ENCODE results near the gene IFT122. TPM values are rescaled to one million over a fixed set of nuclear protein-coding genes. Genes with fewer than 3 reads are reported as not detected.

IFT122 gene
- total and polyA plus RNA-seq, 12 donors, result 15.7 to 38.4 (median 23.6) TPM

DNA sequence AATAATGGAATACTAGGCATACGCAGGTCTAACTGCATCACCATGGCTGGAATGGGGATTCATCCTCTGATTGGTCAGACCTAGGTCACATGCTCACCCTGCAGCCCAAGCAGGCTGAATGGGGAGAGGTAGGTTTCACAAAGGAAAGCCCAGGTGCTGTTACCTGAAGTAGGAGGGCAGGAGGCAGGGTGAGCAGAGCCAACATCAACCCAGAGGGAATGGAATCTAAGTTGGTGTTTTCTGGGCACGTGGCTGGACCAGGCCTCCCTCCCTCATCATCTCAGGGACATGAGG, 96.3 kb downstream of the IFT122 start:
- Histone ChIP-seq H3K4me3 (no peak overlapping the region), H3K27ac (no peak overlapping the region), H3K27me3 (no peaks in the 10 kb centered on the region), H3K36me3 (replicated peaks in 1 of 2) (no peaks in the 10 kb centered on the region), H3K9me3 (replicated peaks in 1 of 3) (no peaks in the 10 kb centered on the region), H3K4me1 (replicated peaks in 1 of 2) (peaks cover 0 to 5% of the 10 kb centered on the region in 2 donors)
- intact Hi-C loops (cut with DNase I), result no loop called here
- WGBS, 4 donors, result 64 to 84% (median 76%) methylated on average over 2 of the region's 2 CpGs
- TF ChIP-seq, protein P1, sequence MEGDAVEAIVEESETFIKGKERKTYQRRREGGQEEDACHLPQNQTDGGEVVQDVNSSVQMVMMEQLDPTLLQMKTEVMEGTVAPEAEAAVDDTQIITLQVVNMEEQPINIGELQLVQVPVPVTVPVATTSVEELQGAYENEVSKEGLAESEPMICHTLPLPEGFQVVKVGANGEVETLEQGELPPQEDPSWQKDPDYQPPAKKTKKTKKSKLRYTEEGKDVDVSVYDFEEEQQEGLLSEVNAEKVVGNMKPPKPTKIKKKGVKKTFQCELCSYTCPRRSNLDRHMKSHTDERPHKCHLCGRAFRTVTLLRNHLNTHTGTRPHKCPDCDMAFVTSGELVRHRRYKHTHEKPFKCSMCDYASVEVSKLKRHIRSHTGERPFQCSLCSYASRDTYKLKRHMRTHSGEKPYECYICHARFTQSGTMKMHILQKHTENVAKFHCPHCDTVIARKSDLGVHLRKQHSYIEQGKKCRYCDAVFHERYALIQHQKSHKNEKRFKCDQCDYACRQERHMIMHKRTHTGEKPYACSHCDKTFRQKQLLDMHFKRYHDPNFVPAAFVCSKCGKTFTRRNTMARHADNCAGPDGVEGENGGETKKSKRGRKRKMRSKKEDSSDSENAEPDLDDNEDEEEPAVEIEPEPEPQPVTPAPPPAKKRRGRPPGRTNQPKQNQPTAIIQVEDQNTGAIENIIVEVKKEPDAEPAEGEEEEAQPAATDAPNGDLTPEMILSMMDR (IDR thresholded peaks at IDR 0.05), result no peak
- no peak for DNase-seq

DNA sequence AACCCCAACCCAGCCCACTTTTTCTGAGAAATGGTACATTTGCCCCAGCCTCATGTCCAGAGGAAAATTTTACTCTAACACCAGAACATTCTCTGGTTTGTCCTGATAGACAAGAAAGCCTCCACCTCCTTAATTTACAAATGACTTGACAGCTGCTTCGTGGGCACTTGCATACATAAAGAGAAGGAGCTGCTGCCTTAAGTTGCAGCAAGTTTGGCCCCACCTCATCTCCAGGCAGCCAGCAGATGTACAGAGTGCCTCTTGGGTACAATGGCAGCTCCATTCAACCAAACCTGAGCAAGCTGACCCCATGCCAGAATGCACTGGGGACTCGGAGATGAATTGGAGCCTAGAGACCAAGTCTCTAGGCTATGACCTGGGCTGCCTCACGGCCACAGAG, 96.8 kb downstream of the IFT122 start:
- no peaks in the 10 kb centered on the region for H3K9me3 ChIP-seq (replicated peaks in 1 of 3)
- no peak for DNase-seq
- WGBS, 4 donors, result 92 to 100% (median 94%) methylated on average over 2 to 3 of the region's 3 CpGs
- TF ChIP-seq, protein P1 (IDR thresholded peaks at IDR 0.05), result no peak
- no peak for TF ChIP-seq POLR2A (IDR thresholded peaks at IDR 0.05)
- H3K4me3 ChIP-seq, result no peak overlapping the region
- peaks cover 0 to 5% of the 10 kb centered on the region in 2 donors for H3K4me1 ChIP-seq (replicated peaks in 1 of 2)
- no peak overlapping the region for H3K27ac ChIP-seq
- no peaks in the 10 kb centered on the region for H3K27me3 ChIP-seq
- intact Hi-C loops (cut with DNase I), result no loop called here
- no peaks in the 10 kb centered on the region for H3K36me3 ChIP-seq (replicated peaks in 1 of 2)

DNA sequence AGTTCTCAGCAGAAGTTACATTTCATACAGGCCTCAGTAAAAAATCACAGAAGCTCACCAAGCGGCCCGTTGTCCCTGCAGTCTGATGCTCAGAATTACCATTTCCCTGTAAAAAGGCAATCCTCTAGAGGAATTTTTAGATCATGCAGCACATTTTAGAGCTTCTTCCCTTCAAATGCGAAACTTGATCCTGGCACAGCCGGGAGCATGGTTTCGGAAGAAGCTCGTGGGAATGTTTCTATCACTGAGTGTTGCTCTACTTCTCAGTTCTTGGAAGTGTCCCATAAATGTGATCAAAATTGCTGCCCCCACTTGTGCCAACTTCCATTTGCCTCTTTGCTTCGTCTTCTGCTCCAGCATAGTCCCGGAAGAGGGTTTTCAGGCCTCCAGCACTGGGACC, 99.2 kb downstream of the IFT122 start:
- intact Hi-C loops (cut with DNase I), result no loop called here
- Histone ChIP-seq H3K27me3 (no peaks in the 10 kb centered on the region), H3K4me3 (no peak overlapping the region), H3K9me3 (replicated peaks in 1 of 3) (no peaks in the 10 kb centered on the region), H3K36me3 (replicated peaks in 1 of 2) (no peaks in the 10 kb centered on the region), H3K27ac (no peak overlapping the region), H3K4me1 (replicated peaks in 1 of 2) (peaks cover 0 to 5% of the 10 kb centered on the region in 2 donors)
- TF ChIP-seq, protein P1 (IDR thresholded peaks at IDR 0.05), result no peak
- TF ChIP-seq POLR2A (IDR thresholded peaks at IDR 0.05), result no peak
- no peak for DNase-seq
- WGBS, 4 donors, result 91 to 96% (median 95%) methylated on average over 8 of the region's 8 CpGs

DNA sequence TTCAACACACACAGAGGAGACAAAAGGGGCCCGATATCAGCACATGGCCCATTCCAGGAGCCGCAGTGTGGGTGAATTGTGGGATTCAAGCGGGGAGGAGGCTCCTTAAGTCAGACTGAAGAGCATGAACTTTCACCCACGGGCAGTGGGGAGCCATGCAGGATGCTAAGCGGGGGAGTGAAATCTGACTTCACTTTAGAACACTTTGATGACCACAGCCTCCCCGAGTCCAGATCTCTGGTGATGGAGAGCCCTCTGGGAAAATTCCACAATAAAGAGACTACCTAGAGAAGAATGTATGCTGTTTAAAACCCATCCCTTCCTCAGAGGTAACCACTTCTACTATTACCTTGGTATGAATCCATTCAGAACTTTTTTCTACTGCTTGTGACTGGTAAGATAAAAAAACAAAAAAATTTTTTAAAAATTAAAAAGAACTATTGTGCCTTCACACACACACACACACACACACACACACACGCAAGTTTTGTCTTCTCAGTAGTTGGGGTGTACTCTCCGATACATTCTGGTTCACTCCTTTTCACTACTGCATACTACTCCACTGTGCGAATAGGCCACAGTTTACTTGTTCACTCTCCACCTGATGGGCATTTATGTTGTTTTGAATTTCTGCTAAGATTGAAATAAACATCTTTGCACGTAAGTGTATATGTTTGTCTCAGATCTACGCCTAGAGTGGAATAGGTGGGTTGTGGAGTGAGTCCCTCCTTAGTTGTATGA, 100.9 kb downstream of the IFT122 start:
- WGBS, 4 donors, result 84 to 92% (median 89%) methylated on average over 11 of the region's 11 CpGs
- H3K4me1 ChIP-seq (replicated peaks in 1 of 2), result no peaks in the 10 kb centered on the region
- TF ChIP-seq, protein P1 (IDR thresholded peaks at IDR 0.05), result no peak
- no peak for TF ChIP-seq POLR2A (IDR thresholded peaks at IDR 0.05)
- intact Hi-C loops (cut with DNase I), result no loop called here
- no peaks in the 10 kb centered on the region for H3K27me3 ChIP-seq
- DNase-seq, result no peak
- H3K4me3 ChIP-seq, result no peak overlapping the region
- no peak overlapping the region for H3K27ac ChIP-seq
- H3K36me3 ChIP-seq (replicated peaks in 1 of 2), result no peaks in the 10 kb centered on the region
- no peaks in the 10 kb centered on the region for H3K9me3 ChIP-seq (replicated peaks in 1 of 3)
